Measurements from ENCODE around the gene PDZD4. TPM values are rescaled to one million over a fixed set of nuclear protein-coding genes. Genes with fewer than 3 reads are reported as not detected.

The PDZD4 gene
- polyA plus RNA-seq, 3 donors, result 0.11 TPM; not detected in 2

DNA sequence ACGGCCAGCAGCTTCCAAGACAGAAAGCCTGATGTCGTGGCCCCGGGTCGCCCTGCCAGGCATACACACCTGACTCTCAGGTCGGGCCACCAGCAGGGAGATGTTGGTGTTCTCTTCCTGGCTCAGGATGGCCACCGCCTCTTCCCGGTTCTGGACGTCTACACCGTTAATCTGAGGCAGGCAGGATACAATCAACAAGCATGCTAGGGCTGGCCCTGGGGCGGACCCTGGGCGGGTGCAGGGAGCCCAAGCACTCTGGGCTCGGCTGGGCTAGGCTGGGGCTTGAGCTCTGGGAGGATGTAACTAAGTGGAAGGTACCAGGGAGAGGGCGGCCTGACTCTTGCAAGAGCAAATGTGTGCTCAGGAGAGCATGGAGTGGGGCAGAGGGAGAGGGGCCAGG, 24.9 kb downstream of the PDZD4 start:
- no peaks in the 10 kb centered on the region for H3K36me3 Mint-ChIP-seq
- no peaks in the 10 kb centered on the region for H3K4me1 ChIP-seq (ENCODE audit: control insufficient read depth in 1 of 2, insufficient read depth in 2 of 2, low read length in 2 of 2)
- no peak for DNase-seq
- 96% methylated on average over 10 of the region's 13 CpGs for WGBS (ENCODE audit: insufficient coverage)
- intact Hi-C loops (cut with micrococcal nuclease), result no loop called here
- TF ChIP-seq CTCF (IDR thresholded peaks at IDR 0.05), result no peak
- H3K4me2 ChIP-seq (replicated peaks; ENCODE audit: extremely low read depth, low read length, poor library complexity, severe bottlenecking), result no peak overlapping the region
- H3K36me3 ChIP-seq (replicated peaks in 1 of 2; ENCODE audit: control insufficient read depth in 1 of 2, insufficient read depth in 2 of 2, low read length in 2 of 2), result no peaks in the 10 kb centered on the region
- peaks cover 6 to 32% (median 21%) of the 10 kb centered on the region in 3 donors for H3K27me3 Mint-ChIP-seq (ENCODE audit: low read depth in 3 of 3)
- H4K20me1 ChIP-seq (ENCODE audit: insufficient read depth, low read length), result no peaks in the 10 kb centered on the region
- no peaks in the 10 kb centered on the region for H3K4me1 Mint-ChIP-seq
- H3K79me2 ChIP-seq (ENCODE audit: insufficient read depth, low read length), result no peaks in the 10 kb centered on the region
- H3K4me3 Mint-ChIP-seq, result no peak overlapping the region
- no peak overlapping the region for H2AFZ ChIP-seq (ENCODE audit: insufficient read depth, low read depth, low read length, poor library complexity, severe bottlenecking)
- H3K9me3 ChIP-seq (replicated peaks in 1 of 2; ENCODE audit: control insufficient read depth in 1 of 2, insufficient read depth in 1 of 2, low read length in 2 of 2), result no peaks in the 10 kb centered on the region
- H3K4me3 ChIP-seq (replicated peaks in 1 of 3; ENCODE audit: low read depth in 2 of 3, low read length in 3 of 3), result no peak overlapping the region
- H3K27ac Mint-ChIP-seq, result no peak overlapping the region
- no peak overlapping the region for H3K27ac ChIP-seq (ENCODE audit: low read depth in 1 of 2, low read length in 2 of 2)
- no peaks in the 10 kb centered on the region for H3K27me3 ChIP-seq (ENCODE audit: control insufficient read depth in 2 of 2, insufficient read depth in 2 of 2, low read length in 2 of 2)
- no peak overlapping the region for H3K9ac ChIP-seq (ENCODE audit: insufficient read depth, low read length, poor library complexity, severe bottlenecking)
- peaks cover 0 to 26% (median 6%) of the 10 kb centered on the region in 7 donors for H3K9me3 Mint-ChIP-seq

DNA sequence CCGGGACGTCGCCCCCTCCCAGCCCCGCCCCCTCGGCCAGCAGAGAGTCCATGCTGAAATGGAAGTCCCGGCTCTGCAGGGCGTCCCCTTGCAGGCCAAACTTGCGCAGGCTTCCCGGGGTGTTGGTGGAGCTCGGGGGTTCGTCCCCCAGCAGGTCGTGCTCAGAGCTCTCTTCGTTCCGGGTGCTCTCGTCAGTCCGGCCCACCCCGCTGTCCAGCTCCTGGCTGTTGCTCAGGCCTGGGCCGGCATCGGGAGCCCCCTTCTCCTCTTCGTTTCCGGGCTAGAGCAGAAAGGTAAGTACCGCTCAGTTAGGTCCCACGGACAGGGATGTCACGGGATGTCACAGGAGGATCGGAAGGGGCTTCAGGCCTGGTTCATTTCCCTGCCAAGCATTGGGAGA, 25.7 kb downstream of the PDZD4 start:
- DNase-seq, result no peak
- Histone ChIP-seq H3K9ac (ENCODE audit: insufficient read depth, low read length, poor library complexity, severe bottlenecking) (no peak overlapping the region), H4K20me1 (ENCODE audit: insufficient read depth, low read length) (no peaks in the 10 kb centered on the region), H3K4me1 (ENCODE audit: control insufficient read depth in 1 of 2, insufficient read depth in 2 of 2, low read length in 2 of 2) (no peaks in the 10 kb centered on the region), H3K9me3 (replicated peaks in 1 of 2; ENCODE audit: control insufficient read depth in 1 of 2, insufficient read depth in 1 of 2, low read length in 2 of 2) (no peaks in the 10 kb centered on the region), H3K27me3 (ENCODE audit: control insufficient read depth in 2 of 2, insufficient read depth in 2 of 2, low read length in 2 of 2) (no peaks in the 10 kb centered on the region), H3K36me3 (replicated peaks in 1 of 2; ENCODE audit: control insufficient read depth in 1 of 2, insufficient read depth in 2 of 2, low read length in 2 of 2) (no peaks in the 10 kb centered on the region), H3K79me2 (ENCODE audit: insufficient read depth, low read length) (no peaks in the 10 kb centered on the region), H3K4me3 (replicated peaks in 1 of 3; ENCODE audit: low read depth in 2 of 3, low read length in 3 of 3) (no peak overlapping the region), H3K4me2 (replicated peaks; ENCODE audit: extremely low read depth, low read length, poor library complexity, severe bottlenecking) (no peak overlapping the region), H2AFZ (ENCODE audit: insufficient read depth, low read depth, low read length, poor library complexity, severe bottlenecking) (no peak overlapping the region), H3K27ac (ENCODE audit: low read depth in 1 of 2, low read length in 2 of 2) (no peak overlapping the region)
- no peaks in the 10 kb centered on the region for H3K4me1 Mint-ChIP-seq
- no peak overlapping the region for H3K27ac Mint-ChIP-seq
- H3K9me3 Mint-ChIP-seq, result peaks cover 0 to 23% (median 6%) of the 10 kb centered on the region in 7 donors
- TF ChIP-seq CTCF (IDR thresholded peaks at IDR 0.05), result no peak
- H3K27me3 Mint-ChIP-seq (ENCODE audit: low read depth in 3 of 3), result peaks cover 8 to 27% (median 17%) of the 10 kb centered on the region in 3 donors
- H3K36me3 Mint-ChIP-seq, result peaks cover 0 to 4% of the 10 kb centered on the region in 2 donors
- intact Hi-C loops (cut with micrococcal nuclease), result no loop called here
- no peak overlapping the region for H3K4me3 Mint-ChIP-seq
- WGBS (ENCODE audit: insufficient coverage), result 94% methylated on average over 11 of the region's 25 CpGs
